HG03066 (cell line): ENCODE data around the gene TIRAP.
"Not testable (repeated sequence)": the region's sequence is repeated elsewhere in the genome, so short reads cannot be mapped to it uniquely, and the experiment has no call there.

Source experiments
- ATAC-seq: cut with Tn5 transposase; IDR thresholded peaks from one replicate; pipeline ENCODE4 v1.9.1; 2021; ENCODE audit warnings: low read depth; ENCODE audit not compliant: unreplicated experiment

Gene TIRAP

GRCh38 chr11:126282361-126282735 lies 545 bp upstream of the TIRAP start:
- ATAC-seq, result peak; percentile 16

GRCh38 chr11:126284829-126285228 lies 1.9 kb downstream of the TIRAP start:
- ATAC-seq, result no peak

- ATAC-seq, result no peak
Observed at GRCh38 chr11:126288237-126288636, 5.3 kb downstream of the TIRAP start.

GRCh38 chr11:126290887-126291286 lies 8.0 kb downstream of the TIRAP start:
- no peak for ATAC-seq

GRCh38 chr11:126293726-126294125 lies 10.8 kb downstream of the TIRAP start:
- no peak for ATAC-seq

GRCh38 chr11:126297004-126297403 lies 14.1 kb downstream of the TIRAP start:
- no peak for ATAC-seq

- peak; percentile 89 for ATAC-seq
Observed at GRCh38 chr11:126303623-126304456, 20.9 kb downstream of the TIRAP start, which contains the start of gene DCPS. Gene DCPS (plus strand): TSS chr11:126304060. CDS start chr11:126304081, 21 bp downstream.

GRCh38 chr11:126304457-126305075 lies 21.7 kb downstream of the TIRAP start:
- no peak for ATAC-seq

GRCh38 chr11:126305699-126306098 lies 22.8 kb downstream of the TIRAP start:
- ATAC-seq, result peak; percentile 43

- ATAC-seq, result no peak
Observed at GRCh38 chr11:126307706-126308105, 24.8 kb downstream of the TIRAP start.

GRCh38 chr11:126308271-126308671 lies 25.4 kb downstream of the TIRAP start:
- no peak for ATAC-seq

GRCh38 chr11:126308771-126309170 lies 25.9 kb downstream of the TIRAP start:
- not testable (repeated sequence) for ATAC-seq

GRCh38 chr11:126310200-126310991 lies 27.5 kb downstream of the TIRAP start:
- peak; percentile 34 for ATAC-seq

GRCh38 chr11:126310992-126311310 lies 28.1 kb downstream of the TIRAP start:
- ATAC-seq, result no peak

GRCh38 chr11:126311401-126312291 lies 28.8 kb downstream of the TIRAP start:
- ATAC-seq, result peak; percentile 58

- ATAC-seq, result no peak
Observed at GRCh38 chr11:126312961-126313360, 30.1 kb downstream of the TIRAP start.

GRCh38 chr11:126313826-126314225 lies 30.9 kb downstream of the TIRAP start:
- ATAC-seq, result no peak

- ATAC-seq, result no peak
Observed at GRCh38 chr11:126317432-126317755, 34.5 kb downstream of the TIRAP start.

GRCh38 chr11:126317756-126318573 lies 35.1 kb downstream of the TIRAP start:
- ATAC-seq, result peak; percentile 45
